HepG2 (cell line): ENCODE measurements around the gene CACNG7. TPM values are rescaled to one million over a fixed set of nuclear protein-coding genes. Genes with fewer than 3 reads are reported as not detected.

Source experiments
- ATAC-seq: fragments of 200-7000 bp; cut with Tn5 transposase; 3 replicates; pipeline ENCODE4 v1.9.1; 2020; ENCODE audit warnings: mild to moderate bottlenecking, moderate library complexity
- BruUV-seq: library from RNA; stranded (reverse); fragments of 400-500 nt; replicated peaks from 2 replicates; lab custom pipeline; 2021; lab: Mats Ljungman, UMichigan
- CTCF ChIA-PET: fragments of 300-600 bp; formaldehyde crosslinking; extraction: SDS; loops from one replicate; lab custom pipeline; 2021; ENCODE audit warnings: low total read pairs, inconsistent platforms, low intra/inter-chr PET ratio; lab: Yijun Ruan, JAX
- POLR2A ChIA-PET: fragments of 350-600 bp; sonication (Branson Sonifier 250); formaldehyde crosslinking; loops from one replicate; lab custom pipeline; 2020; ENCODE audit warnings: antibody characterized with exemption, inconsistent platforms; lab: Yijun Ruan, JAX
- DNase-seq: peaks from one replicate; pipeline ENCODE4 v3.0.0-alpha.2; 2015; ENCODE audit warnings: low spot score
- FAIRE-seq: peaks from 3 replicates; lab custom pipeline; 2011; peaks lifted over from hg19 to GRCh38; lab: Jason Lieb, UNC
- H2AFZ ChIP-seq: one replicate; pipeline ENCODE4 v1.6.1; 2011; ENCODE audit warnings: low read length, inconsistent platforms
- H3K27ac ChIP-seq: fragments of 300-600 bp; 3 replicates; pipeline ENCODE4 v1.8.0; 2011; ENCODE audit warnings: mixed run types, mild to moderate bottlenecking, mixed read lengths, low read length, inconsistent platforms; ENCODE audit not compliant: insufficient read depth; ENCODE audit errors: extremely low read length
- H3K27me3 ChIP-seq, 2 experiments: fragments of 200-600 bp in 1 of 2; 2 replicates in 1 of 2; 3 replicates in 1 of 2; pipeline versions ENCODE4 v1.6.0 to v1.8.0; 2011; ENCODE audit warnings: low read length in 2 of 2, mild to moderate bottlenecking in 2 of 2, moderate library complexity in 2 of 2, inconsistent platforms in 1 of 2; ENCODE audit not compliant: insufficient read depth in 2 of 2, control insufficient read depth in 1 of 2
- H3K36me3 ChIP-seq, 2 experiments: fragments of 200-600 bp in 1 of 2; replicated peaks in 1 of 2; 2 replicates in 1 of 2; 3 replicates in 1 of 2; pipeline versions ENCODE4 v1.5.1 to v1.8.0; 2011; ENCODE audit warnings: low read length in 2 of 2, inconsistent platforms in 1 of 2; ENCODE audit not compliant: insufficient read depth in 2 of 2, control insufficient read depth in 1 of 2
- H3K4me1 ChIP-seq: 2 replicates; pipeline ENCODE4 v1.5.1; 2012; ENCODE audit warnings: low read length, inconsistent platforms; ENCODE audit not compliant: insufficient read depth
- H3K4me2 ChIP-seq: 2 replicates; pipeline ENCODE4 v1.6.0; 2011; ENCODE audit warnings: low read depth, low read length, inconsistent platforms
- H3K4me3 ChIP-seq, 3 experiments: fragments of 200-600 bp in 1 of 3; sonication (generic), shearing (Covaris generic) in 1 of 3; replicated peaks in 1 of 3; 2 replicates each; pipeline ENCODE4 v1.5.1; 2011 to 2016; ENCODE audit warnings: low read length in 3 of 3, inconsistent platforms in 2 of 3, low read depth in 2 of 3, mild to moderate bottlenecking in 2 of 3, control low read depth in 1 of 3, mixed read lengths in 1 of 3; ENCODE audit not compliant: insufficient read depth in 1 of 3
- H3K79me2 ChIP-seq: one replicate; pipeline ENCODE4 v1.6.1; 2011; ENCODE audit warnings: low read length, inconsistent platforms; ENCODE audit not compliant: insufficient read depth
- H3K9ac ChIP-seq: 2 replicates; pipeline ENCODE4 v1.6.0; 2011; ENCODE audit warnings: mild to moderate bottlenecking, low read depth, low read length, inconsistent platforms; ENCODE audit not compliant: insufficient read depth
- H3K9me3 ChIP-seq: 2 replicates; pipeline ENCODE4 v1.5.1; 2012; ENCODE audit warnings: mild to moderate bottlenecking, low read length
- H4K20me1 ChIP-seq: 2 replicates; pipeline ENCODE4 v1.6.0; 2011; ENCODE audit warnings: inconsistent platforms, mild to moderate bottlenecking, low read length, moderate library complexity; ENCODE audit not compliant: insufficient read depth
- ARID5B ChIP-seq: IDR thresholded peaks from 2 replicates; pipeline ENCODE4 v1.4.0; 2020; ENCODE audit warnings: mild to moderate bottlenecking, missing genetic modification reagents
- MNT ChIP-seq: fragments of 450-650 bp; IDR thresholded peaks from 2 replicates; pipeline ENCODE4 v1.6.1; 2016
- PCBP1 ChIP-seq: fragments of 200-400 bp; formaldehyde crosslinking; IDR thresholded peaks from 2 replicates; pipeline ENCODE4 v1.6.1; 2017; ENCODE audit warnings: mild to moderate bottlenecking, low read depth, low read length, borderline replicate concordance
- TCF7L2 ChIP-seq: IDR thresholded peaks from 2 replicates; pipeline ENCODE4 v1.6.1; 2011; ENCODE audit warnings: mild to moderate bottlenecking, low read depth, low read length, moderate library complexity
- ZBTB21 ChIP-seq: sonication (generic); formaldehyde crosslinking; IDR thresholded peaks from 2 replicates; pipeline ENCODE4 v1.4.0; 2020; ENCODE audit warnings: missing genetic modification reagents
- ZNF841 ChIP-seq: sonication (generic); formaldehyde crosslinking; IDR thresholded peaks from 2 replicates; pipeline ENCODE4 v1.8.1; 2023; ENCODE audit warnings: missing genetic modification reagents, borderline replicate concordance
- WGBS: methylation state at CpG from one replicate; pipeline ENCODE4 v1.1.6; 2017; ENCODE audit warnings: low lambda C conversion rate; 5-methylcytosine and 5-hydroxymethylcytosine counted together
- in situ Hi-C: cut with HindIII; loops from 2 replicates; pipeline ENCODE4 v1.10.0; 2017; ENCODE audit warnings: low pct_unique_long_range_greater_than_20kb; ENCODE audit not compliant: extremely low pct_ligation_motif_present
- intact Hi-C: fragments of 100-400 bp; cut with micrococcal nuclease; formaldehyde crosslinking; loops from one replicate; pipeline ENCODE4 v1.10.0; 2022; ENCODE audit not compliant: unreplicated experiment
- polyA plus RNA-seq, 8 experiments: library from polyadenylated mRNA; depleted of rRNA in 3 of 8; stranded (reverse) in 7 of 8; unstranded in 1 of 8; fragments of >200 nt; fragmentation: Illumina TruSeq in 4 of 8; extraction: Trizol in 4 of 8; gene quantifications; 2 replicates each; pipeline versions ENCODE4 v1.2.1 to v1.2.3, GENCODE V29; 2011 to 2016; ENCODE audit warnings: low read depth in 4 of 8, missing spikeins in 1 of 8, mixed read lengths in 1 of 8; ENCODE audit not compliant: insufficient read depth in 1 of 8
- total RNA-seq, 5 experiments: library from RNA; depleted of rRNA; stranded (reverse); fragments of >200 nt; fragmentation: Illumina TruSeq; extraction: Trizol; gene quantifications; 2 replicates each; pipeline ENCODE4 v1.2.3, GENCODE V29; 2016; ENCODE audit warnings: low read depth in 1 of 5

Gene CACNG7
- total and polyA plus RNA-seq, 2 of the 13 experiments (the other 11 are each of a cell fraction or from before 2014, with no cell fraction given): not detected

- no peak overlapping the region for H2AFZ ChIP-seq
- H3K36me3 ChIP-seq: no peaks in the 10 kb centered on the region
- no peak overlapping the region for H3K27ac ChIP-seq
- H4K20me1 ChIP-seq: no peaks in the 10 kb centered on the region
- H3K9me3 ChIP-seq: no peaks in the 10 kb centered on the region
- DNase-seq (no peak), FAIRE-seq (no peak), ATAC-seq (no peak)
- intact Hi-C loops: no loop called here
- POLR2A ChIA-PET: no interaction called here
- in situ Hi-C loops: no loop called here
- WGBS: 37% methylated on average over 9 of the region's 9 CpGs
- TF ChIP-seq ZBTB21 (CRISPR knock-in tag) (no peak), ZNF841 (CRISPR knock-in tag) (no peak), ARID5B (no peak), MNT (no peak), PCBP1 (no peak), TCF7L2 (no peak)
- TF ChIP-seq, all 625 proteins: peak for 0
- CTCF ChIA-PET: no interaction called here
- Histone ChIP-seq H3K27me3 (peaks cover 2 to 19% of the 10 kb centered on the region in 2 experiments; a peak in 3 of 5 replicates), H3K9ac (no peak overlapping the region), H3K4me2 (no peak overlapping the region), H3K79me2 (no peaks in the 10 kb centered on the region), H3K4me1 (no peaks in the 10 kb centered on the region), H3K4me3 (no peak overlapping the region)
- no TSS peak for BruUV-seq
Observed at GRCh38 chr19:53894707-53895106, 14.4 kb upstream of the CACNG7 start.
